NCI-H524 treated with DMSO at 0.1 percent for 48 hours (cell line): ENCODE data around the gene IGHMBP2.

Experiments used
- DNase-seq: peaks from one replicate; lab custom pipeline; 2025; lab: John Stamatoyannopoulos, UW

IGHMBP2 gene

GRCh38 chr11:68890490-68891231 lies 13.0 kb upstream of the IGHMBP2 start:
- no peak for DNase-seq

GRCh38 chr11:68891351-68891948 lies 12.2 kb upstream of the IGHMBP2 start:
- no peak for DNase-seq

GRCh38 chr11:68892576-68892975 lies 11.1 kb upstream of the IGHMBP2 start:
- DNase-seq = no peak

- no peak for DNase-seq
These were observed 10.4 kb upstream of the IGHMBP2 start for GRCh38 chr11:68893282-68893681.

- DNase-seq = no peak
These were observed 7.3 kb upstream of the IGHMBP2 start for GRCh38 chr11:68896171-68896959.

GRCh38 chr11:68897441-68897840 lies 6.2 kb upstream of the IGHMBP2 start:
- DNase-seq = no peak

- no peak for DNase-seq
These were observed 2.8 kb upstream of the IGHMBP2 start for GRCh38 chr11:68900835-68901381.

- no peak for DNase-seq
These were observed 657 bp downstream of the IGHMBP2 start for GRCh38 chr11:68904248-68904847.

GRCh38 chr11:68905421-68906360 lies 2.0 kb downstream of the IGHMBP2 start:
- DNase-seq = no peak

GRCh38 chr11:68908273-68908672 lies 4.6 kb downstream of the IGHMBP2 start:
- no peak for DNase-seq

- DNase-seq = no peak
These were observed 7.3 kb downstream of the IGHMBP2 start for GRCh38 chr11:68910965-68911364.

- DNase-seq = no peak
These were observed 8.0 kb downstream of the IGHMBP2 start for GRCh38 chr11:68911731-68912130.

- DNase-seq = no peak
These were observed 8.6 kb downstream of the IGHMBP2 start for GRCh38 chr11:68912254-68912653.

- no peak for DNase-seq
These were observed 9.5 kb downstream of the IGHMBP2 start for GRCh38 chr11:68913188-68913587.

GRCh38 chr11:68914761-68915160 lies 11.1 kb downstream of the IGHMBP2 start:
- DNase-seq = no peak

GRCh38 chr11:68916439-68916838 lies 12.7 kb downstream of the IGHMBP2 start:
- DNase-seq = no peak

- DNase-seq = no peak
These were observed 19.9 kb downstream of the IGHMBP2 start for GRCh38 chr11:68923614-68924013.

- DNase-seq = no peak
These were observed 20.6 kb downstream of the IGHMBP2 start for GRCh38 chr11:68924073-68924925.

GRCh38 chr11:68925611-68926010 lies 21.9 kb downstream of the IGHMBP2 start:
- no peak for DNase-seq
